HG03460 (cell line): Measurements from ENCODE around the gene NSD1.
A peak's percentile ranks its signal among the peaks of the same experiment; 100 is the strongest.

Experiments
- ATAC-seq: cut with Tn5 transposase; IDR thresholded peaks from one replicate; pipeline ENCODE4 v1.9.1; 2021; ENCODE audit not compliant: unreplicated experiment

NSD1 gene, protein sequence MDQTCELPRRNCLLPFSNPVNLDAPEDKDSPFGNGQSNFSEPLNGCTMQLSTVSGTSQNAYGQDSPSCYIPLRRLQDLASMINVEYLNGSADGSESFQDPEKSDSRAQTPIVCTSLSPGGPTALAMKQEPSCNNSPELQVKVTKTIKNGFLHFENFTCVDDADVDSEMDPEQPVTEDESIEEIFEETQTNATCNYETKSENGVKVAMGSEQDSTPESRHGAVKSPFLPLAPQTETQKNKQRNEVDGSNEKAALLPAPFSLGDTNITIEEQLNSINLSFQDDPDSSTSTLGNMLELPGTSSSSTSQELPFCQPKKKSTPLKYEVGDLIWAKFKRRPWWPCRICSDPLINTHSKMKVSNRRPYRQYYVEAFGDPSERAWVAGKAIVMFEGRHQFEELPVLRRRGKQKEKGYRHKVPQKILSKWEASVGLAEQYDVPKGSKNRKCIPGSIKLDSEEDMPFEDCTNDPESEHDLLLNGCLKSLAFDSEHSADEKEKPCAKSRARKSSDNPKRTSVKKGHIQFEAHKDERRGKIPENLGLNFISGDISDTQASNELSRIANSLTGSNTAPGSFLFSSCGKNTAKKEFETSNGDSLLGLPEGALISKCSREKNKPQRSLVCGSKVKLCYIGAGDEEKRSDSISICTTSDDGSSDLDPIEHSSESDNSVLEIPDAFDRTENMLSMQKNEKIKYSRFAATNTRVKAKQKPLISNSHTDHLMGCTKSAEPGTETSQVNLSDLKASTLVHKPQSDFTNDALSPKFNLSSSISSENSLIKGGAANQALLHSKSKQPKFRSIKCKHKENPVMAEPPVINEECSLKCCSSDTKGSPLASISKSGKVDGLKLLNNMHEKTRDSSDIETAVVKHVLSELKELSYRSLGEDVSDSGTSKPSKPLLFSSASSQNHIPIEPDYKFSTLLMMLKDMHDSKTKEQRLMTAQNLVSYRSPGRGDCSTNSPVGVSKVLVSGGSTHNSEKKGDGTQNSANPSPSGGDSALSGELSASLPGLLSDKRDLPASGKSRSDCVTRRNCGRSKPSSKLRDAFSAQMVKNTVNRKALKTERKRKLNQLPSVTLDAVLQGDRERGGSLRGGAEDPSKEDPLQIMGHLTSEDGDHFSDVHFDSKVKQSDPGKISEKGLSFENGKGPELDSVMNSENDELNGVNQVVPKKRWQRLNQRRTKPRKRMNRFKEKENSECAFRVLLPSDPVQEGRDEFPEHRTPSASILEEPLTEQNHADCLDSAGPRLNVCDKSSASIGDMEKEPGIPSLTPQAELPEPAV (N-terminal part only)

GRCh38 chr5:177133096-177133852 is at the start of gene NSD1:
Gene NSD1, plus strand, starts transcription at chr5:177133773. Its CDS starts 1,331 bp downstream, at chr5:177135104.
- ATAC-seq: peak; percentile 71

DNA sequence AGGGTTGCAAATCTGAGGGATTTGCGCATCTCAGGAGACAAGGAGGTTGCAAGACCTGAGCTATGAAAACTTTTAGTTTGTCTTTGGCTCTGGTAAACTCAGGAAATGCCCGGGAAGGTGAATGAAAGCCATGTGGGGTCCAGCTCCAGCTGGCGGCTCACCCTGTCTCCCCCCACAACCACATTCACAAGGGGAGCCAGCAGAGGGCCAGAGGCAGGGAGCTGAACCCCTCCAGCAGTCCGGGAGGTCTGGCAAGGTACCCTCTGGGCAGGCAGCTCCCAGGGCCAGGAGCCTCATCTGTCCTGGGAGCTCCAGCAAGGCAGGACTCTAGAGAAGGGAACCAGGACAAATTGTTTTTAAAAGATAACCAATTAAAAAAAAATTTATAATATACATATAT is 49.4 kb upstream of the NSD1 start:
- no peak for ATAC-seq

DNA sequence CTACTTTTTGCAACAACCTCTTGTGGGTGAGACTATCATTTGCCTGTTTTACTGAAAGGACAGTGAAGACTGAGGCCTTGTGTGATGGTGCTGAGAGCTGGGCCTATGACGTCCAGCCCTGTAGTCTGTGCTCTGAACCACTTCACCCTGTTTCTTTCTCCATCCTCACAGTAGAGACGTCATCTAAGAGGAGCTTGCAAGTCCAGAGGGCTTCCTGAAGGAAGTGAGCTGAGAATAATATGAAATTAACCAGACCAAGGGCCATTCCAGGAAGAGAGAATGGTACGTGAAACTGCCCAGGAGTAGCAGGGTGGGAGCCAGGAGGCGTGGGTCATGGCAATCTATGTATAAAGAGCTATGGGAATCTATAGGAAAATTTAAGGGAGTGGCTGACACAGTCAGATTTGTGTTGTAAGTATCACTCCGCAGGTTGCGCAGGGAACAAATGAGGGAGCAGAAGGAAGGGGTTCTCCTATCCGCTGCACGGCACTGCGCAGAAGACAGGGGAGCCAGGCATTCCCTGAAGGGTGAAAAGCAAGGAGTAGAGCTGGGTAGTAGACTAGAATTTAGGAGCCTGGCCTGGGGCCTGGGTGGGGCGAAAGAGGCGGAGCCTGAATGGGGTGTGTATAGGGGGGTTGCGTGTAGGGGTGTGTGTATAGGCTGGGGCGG is 47.5 kb upstream of the NSD1 start:
- no peak for ATAC-seq

DNA sequence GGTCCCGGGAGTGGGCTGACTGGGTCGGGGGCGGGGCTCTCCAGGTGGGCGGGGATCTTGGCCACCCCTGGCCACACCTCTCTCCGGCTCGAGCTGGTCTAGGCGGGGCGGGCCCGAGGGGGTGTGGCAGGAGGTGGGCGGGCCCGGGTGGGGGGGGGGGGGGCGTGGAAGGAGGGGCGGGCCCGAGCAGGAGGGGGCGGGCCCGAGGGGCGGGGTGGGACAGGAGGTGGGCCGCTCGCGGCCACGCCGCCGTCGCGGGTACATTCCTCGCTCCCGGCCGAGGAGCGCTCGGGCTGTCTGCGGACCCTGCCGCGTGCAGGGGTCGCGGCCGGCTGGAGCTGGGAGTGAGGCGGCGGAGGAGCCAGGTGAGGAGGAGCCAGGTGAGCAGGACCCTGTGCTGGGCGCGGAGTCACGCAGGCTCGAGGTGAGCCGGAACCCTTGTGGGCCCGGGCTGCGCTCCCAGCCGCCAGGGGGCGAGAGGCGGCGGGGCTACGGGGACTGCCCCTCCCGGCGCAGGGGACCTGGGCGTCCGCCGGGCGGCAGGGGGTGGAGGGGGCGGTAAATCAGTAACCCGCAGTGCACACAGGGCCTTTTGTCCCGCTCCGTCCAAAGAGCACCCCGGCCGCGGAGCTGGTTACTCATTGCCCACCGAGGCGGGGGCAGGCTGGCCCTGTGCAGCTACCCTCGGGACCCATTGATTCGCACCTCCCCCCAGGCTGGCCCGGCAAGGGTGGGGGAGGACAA is 46.7 kb upstream of the NSD1 start, which contains the start of gene FGFR4:
Gene FGFR4, plus strand, starts transcription at position 262 of the 744 bp plus-strand sequence. CDS start 2,688 bp downstream, outside the sequence.
- peak; percentile 72 for ATAC-seq

GRCh38 chr5:177087398-177088005 is 46.1 kb upstream of the NSD1 start:
- no peak for ATAC-seq

DNA sequence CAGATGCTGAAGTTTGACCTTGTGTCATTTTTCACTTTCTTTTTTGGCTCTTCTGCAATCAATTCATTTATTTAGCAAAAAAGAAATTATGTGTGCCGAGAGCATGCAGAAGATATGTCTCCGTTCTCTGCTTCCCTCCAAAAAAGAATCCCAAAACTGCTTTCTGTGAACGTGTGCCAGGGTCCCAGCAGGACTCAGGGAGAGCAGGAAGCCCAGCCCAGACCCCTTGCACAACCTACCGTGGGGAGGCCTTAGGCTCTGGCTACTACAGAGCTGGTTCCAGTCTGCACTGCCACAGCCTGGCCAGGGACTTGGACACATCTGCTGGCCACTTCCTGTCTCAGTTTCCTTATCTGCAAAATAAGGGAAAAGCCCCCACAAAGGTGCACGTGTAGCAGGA is 44.4 kb upstream of the NSD1 start:
- no peak for ATAC-seq

DNA sequence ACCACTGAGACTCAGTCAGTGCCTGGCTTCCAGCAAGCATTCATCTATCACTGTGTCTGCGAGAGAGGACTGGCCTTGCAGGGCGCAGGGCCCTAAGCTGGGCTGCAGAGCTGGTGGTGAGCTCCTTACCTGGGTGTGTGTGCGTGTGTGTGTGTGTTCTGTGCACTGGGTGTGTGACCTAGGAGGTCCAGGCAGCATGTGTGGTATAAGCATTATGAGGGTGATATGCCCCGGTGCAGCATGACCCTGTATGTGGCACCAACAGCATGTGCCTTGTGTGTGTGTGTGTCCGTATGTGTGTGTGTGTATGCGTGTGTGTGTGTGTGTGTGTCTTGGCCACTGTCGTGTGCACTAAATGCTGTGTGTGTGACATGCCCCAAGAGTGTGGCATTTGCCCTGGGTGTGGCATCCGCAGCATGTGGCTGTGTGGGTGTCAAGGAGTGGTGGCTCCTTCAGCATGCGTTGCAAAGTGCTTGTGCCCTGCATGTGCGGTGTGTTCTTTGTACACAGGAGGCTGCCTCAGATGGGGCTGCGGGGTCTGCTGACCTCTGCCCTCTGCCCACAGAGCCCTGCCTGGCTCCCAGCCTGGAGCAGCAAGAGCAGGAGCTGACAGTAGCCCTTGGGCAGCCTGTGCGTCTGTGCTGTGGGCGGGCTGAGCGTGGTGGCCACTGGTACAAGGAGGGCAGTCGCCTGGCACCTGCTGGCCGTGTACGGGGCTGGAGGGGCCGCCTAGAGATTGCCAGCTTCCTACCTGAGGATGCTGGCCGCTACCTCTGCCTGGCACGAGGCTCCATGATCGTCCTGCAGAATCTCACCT is 43.5 kb upstream of the NSD1 start:
- no peak for ATAC-seq

- no peak for ATAC-seq
Observed at GRCh38 chr5:177090813-177091212, 42.8 kb upstream of the NSD1 start.

GRCh38 chr5:177091232-177091631 is 42.3 kb upstream of the NSD1 start:
- ATAC-seq: no peak

- ATAC-seq: no peak
Observed at GRCh38 chr5:177092178-177093081, 41.1 kb upstream of the NSD1 start.

DNA sequence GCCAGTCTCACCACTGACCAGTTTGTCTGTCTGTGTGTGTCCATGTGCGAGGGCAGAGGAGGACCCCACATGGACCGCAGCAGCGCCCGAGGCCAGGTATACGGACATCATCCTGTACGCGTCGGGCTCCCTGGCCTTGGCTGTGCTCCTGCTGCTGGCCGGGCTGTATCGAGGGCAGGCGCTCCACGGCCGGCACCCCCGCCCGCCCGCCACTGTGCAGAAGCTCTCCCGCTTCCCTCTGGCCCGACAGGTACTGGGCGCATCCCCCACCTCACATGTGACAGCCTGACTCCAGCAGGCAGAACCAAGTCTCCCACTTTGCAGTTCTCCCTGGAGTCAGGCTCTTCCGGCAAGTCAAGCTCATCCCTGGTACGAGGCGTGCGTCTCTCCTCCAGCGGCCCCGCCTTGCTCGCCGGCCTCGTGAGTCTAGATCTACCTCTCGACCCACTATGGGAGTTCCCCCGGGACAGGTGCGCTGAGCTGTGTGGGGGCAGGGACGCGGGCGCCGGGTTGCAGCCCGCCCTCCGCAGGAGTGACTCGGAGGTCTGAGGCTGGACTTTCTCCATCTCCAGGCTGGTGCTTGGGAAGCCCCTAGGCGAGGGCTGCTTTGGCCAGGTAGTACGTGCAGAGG is 40.4 kb upstream of the NSD1 start:
- ATAC-seq: no peak

- ATAC-seq: no peak
Observed at GRCh38 chr5:177093803-177094202, 39.8 kb upstream of the NSD1 start.

GRCh38 chr5:177094224-177095087 is 39.1 kb upstream of the NSD1 start:
- ATAC-seq: no peak

DNA sequence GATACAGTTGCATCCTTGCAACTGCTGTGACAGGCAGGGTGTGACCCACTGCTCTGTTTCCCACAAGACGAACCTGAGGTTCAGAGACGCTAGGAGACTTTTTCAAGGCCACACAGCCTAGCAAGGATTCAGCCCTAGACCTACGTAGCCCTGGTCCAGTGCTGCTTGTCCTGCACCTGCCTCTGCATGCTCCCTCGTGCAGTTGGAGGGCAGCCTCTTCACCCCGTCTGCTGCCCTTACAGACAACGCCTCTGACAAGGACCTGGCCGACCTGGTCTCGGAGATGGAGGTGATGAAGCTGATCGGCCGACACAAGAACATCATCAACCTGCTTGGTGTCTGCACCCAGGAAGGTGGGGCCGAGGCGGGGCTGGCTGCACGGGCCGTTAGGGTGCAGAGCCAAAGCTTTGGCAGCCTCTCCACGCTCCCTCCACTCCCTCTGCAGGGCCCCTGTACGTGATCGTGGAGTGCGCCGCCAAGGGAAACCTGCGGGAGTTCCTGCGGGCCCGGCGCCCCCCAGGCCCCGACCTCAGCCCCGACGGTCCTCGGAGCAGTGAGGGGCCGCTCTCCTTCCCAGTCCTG is 38.4 kb upstream of the NSD1 start:
- no peak for ATAC-seq
